ENCODE data around the gene PLA2G6.

Gene PLA2G6

DNA sequence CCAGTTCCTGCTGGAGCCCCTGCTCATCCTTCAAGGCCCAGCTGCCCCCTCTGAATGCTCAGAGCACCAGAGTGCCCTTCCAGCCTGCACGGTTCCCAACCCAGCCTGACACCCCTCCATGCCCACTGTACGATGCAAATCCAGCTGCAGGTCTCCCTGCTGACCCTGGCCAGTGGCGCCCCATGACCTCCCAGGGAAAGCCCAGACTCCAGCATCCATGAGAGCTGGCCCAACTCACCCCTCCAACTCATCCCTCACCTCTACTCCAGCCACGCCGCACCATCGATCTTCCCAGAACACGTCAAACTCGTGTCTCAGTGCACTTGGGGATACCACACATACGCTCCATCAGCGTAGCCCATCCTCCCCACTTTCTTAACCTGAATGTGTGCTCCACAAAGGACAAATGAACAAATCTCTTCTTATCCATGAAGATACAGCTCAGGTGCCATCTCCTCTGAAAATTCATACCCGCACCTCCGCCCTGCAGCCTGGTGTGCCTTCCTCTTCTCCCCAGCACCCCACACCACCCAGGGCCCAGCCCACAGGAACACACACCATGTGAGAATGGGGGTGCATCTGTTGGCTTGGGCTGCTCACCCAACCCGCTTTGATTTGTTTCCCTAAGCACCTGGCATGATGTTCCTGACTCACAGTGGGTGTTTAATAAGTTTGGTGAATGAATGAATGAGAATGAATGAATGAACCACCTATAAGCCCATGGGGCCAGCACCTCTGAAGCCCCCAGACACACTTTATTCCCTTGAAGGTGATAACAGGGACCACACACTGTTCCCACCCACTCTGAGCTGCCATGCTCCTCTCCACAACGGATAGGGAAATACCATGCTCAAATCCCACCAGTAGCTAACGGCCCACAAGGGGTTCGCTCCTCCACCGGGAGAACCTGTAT lies 6.2 kb downstream of the PLA2G6 start:
- DNase-seq = no peak
- ATAC-seq (ENCODE audit: insufficient read depth, low read depth) = no peak
- no peak for TF ChIP-seq EZH2 (IDR thresholded peaks at IDR 0.05; ENCODE audit: borderline replicate concordance, low read depth, low read length, severe bottlenecking)
- no peak for TF ChIP-seq CTCF (IDR thresholded peaks at IDR 0.05; ENCODE audit: borderline replicate concordance, extremely low read depth, low read length, poor library complexity, severe bottlenecking)
- Histone ChIP-seq H3K27ac (ENCODE audit: low read length) (no peak overlapping the region), H3K36me3 (ENCODE audit: insufficient read depth, low read length) (peaks cover 27% of the 10 kb centered on the region), H3K4me1 (ENCODE audit: insufficient read depth, low read length) (peaks cover 22% of the 10 kb centered on the region), H4K20me1 (ENCODE audit: insufficient read depth, low read length) (peaks cover 36% of the 10 kb centered on the region), H3K4me3 (ENCODE audit: low read depth in 1 of 2, low read length in 2 of 2) (no peak overlapping the region), H3K9me3 (ENCODE audit: insufficient read depth, low read length, severe bottlenecking) (no peaks in the 10 kb centered on the region), H3K79me2 (ENCODE audit: insufficient read depth, low read length) (peaks cover 73% of the 10 kb centered on the region), H3K4me2 (ENCODE audit: insufficient read depth, low read length) (no peak overlapping the region), H2AFZ (ENCODE audit: low read depth, low read length) (no peak overlapping the region), H3K27me3 (ENCODE audit: insufficient read depth, low read length, poor library complexity) (no peaks in the 10 kb centered on the region), H3K9ac (ENCODE audit: low read depth, low read length) (no peak overlapping the region)

GRCh38 chr22:38174626-38175025 lies 7.0 kb downstream of the PLA2G6 start:
- Histone ChIP-seq H3K9me3 (ENCODE audit: insufficient read depth, low read length, severe bottlenecking) (no peaks in the 10 kb centered on the region), H3K9ac (ENCODE audit: low read depth, low read length) (no peak overlapping the region), H3K4me3 (ENCODE audit: low read depth in 1 of 2, low read length in 2 of 2) (no peak overlapping the region), H3K27me3 (ENCODE audit: insufficient read depth, low read length, poor library complexity) (no peaks in the 10 kb centered on the region), H3K36me3 (ENCODE audit: insufficient read depth, low read length) (peaks cover 32% of the 10 kb centered on the region), H3K4me2 (ENCODE audit: insufficient read depth, low read length) (no peak overlapping the region), H3K27ac (ENCODE audit: low read length) (no peak overlapping the region), H3K4me1 (ENCODE audit: insufficient read depth, low read length) (peaks cover 14% of the 10 kb centered on the region), H2AFZ (ENCODE audit: low read depth, low read length) (no peak overlapping the region), H3K79me2 (ENCODE audit: insufficient read depth, low read length) (peaks cover 67% of the 10 kb centered on the region), H4K20me1 (ENCODE audit: insufficient read depth, low read length) (peaks cover 39% of the 10 kb centered on the region)
- TF ChIP-seq EZH2 (IDR thresholded peaks at IDR 0.05; ENCODE audit: borderline replicate concordance, low read depth, low read length, severe bottlenecking) (no peak), CTCF (IDR thresholded peaks at IDR 0.05; ENCODE audit: borderline replicate concordance, extremely low read depth, low read length, poor library complexity, severe bottlenecking) (no peak)
- no peak for DNase-seq
- ATAC-seq (ENCODE audit: insufficient read depth, low read depth) = no peak

- no peak overlapping the region for H3K27ac ChIP-seq (ENCODE audit: low read length)
- H3K4me1 ChIP-seq (ENCODE audit: insufficient read depth, low read length) = peaks cover 8% of the 10 kb centered on the region
- peaks cover 60% of the 10 kb centered on the region for H3K79me2 ChIP-seq (ENCODE audit: insufficient read depth, low read length)
- peaks cover 42% of the 10 kb centered on the region for H4K20me1 ChIP-seq (ENCODE audit: insufficient read depth, low read length)
- H3K4me3 ChIP-seq (ENCODE audit: low read depth in 1 of 2, low read length in 2 of 2) = no peak overlapping the region
- DNase-seq (no peak), ATAC-seq (ENCODE audit: insufficient read depth, low read depth) (no peak)
- no peak for TF ChIP-seq CTCF (IDR thresholded peaks at IDR 0.05; ENCODE audit: borderline replicate concordance, extremely low read depth, low read length, poor library complexity, severe bottlenecking)
- no peak for TF ChIP-seq EZH2 (IDR thresholded peaks at IDR 0.05; ENCODE audit: borderline replicate concordance, low read depth, low read length, severe bottlenecking)
- no peak overlapping the region for H3K9ac ChIP-seq (ENCODE audit: low read depth, low read length)
- no peaks in the 10 kb centered on the region for H3K27me3 ChIP-seq (ENCODE audit: insufficient read depth, low read length, poor library complexity)
- no peak overlapping the region for H3K4me2 ChIP-seq (ENCODE audit: insufficient read depth, low read length)
- H3K9me3 ChIP-seq (ENCODE audit: insufficient read depth, low read length, severe bottlenecking) = no peaks in the 10 kb centered on the region
- H3K36me3 ChIP-seq (ENCODE audit: insufficient read depth, low read length) = peaks cover 41% of the 10 kb centered on the region
- no peak overlapping the region for H2AFZ ChIP-seq (ENCODE audit: low read depth, low read length)
Measured at GRCh38 chr22:38173641-38173906, 8.1 kb downstream of the PLA2G6 start.
